Thymus (tissue), 11 donors: ENCODE results near the gene ZCCHC24. TPM values are rescaled to one million over a fixed set of nuclear protein-coding genes. Genes with fewer than 3 reads are reported as not detected.
"Not testable (repeated sequence)": the region's sequence is repeated elsewhere in the genome, so short reads cannot be mapped to it uniquely, and the experiment has no call there.

Source experiments
- DNase-seq, 9 donors: peaks; one replicate each; pipeline ENCODE4 v3.0.0-alpha.2; 2013; ENCODE audit warnings: low spot score in 9 of 9, low read depth in 6 of 9, missing footprints in 1 of 9
- H3K27ac ChIP-seq, 2 donors: one replicate each; pipeline ENCODE4 v1.5.1; 2013; ENCODE audit warnings: control low read depth in 1 of 2, low read depth in 1 of 2, low read length in 1 of 2, mild to moderate bottlenecking in 1 of 2, moderate library complexity in 1 of 2
- H3K27me3 ChIP-seq, 2 donors: one replicate each; pipeline ENCODE4 v1.5.1; 2013; ENCODE audit warnings: low read length in 1 of 2; ENCODE audit not compliant: control insufficient read depth in 2 of 2, insufficient read depth in 1 of 2
- H3K36me3 ChIP-seq, 2 donors: one replicate each; pipeline ENCODE4 v1.5.1; 2013; ENCODE audit warnings: low read length in 1 of 2, mild to moderate bottlenecking in 1 of 2, moderate library complexity in 1 of 2; ENCODE audit not compliant: control insufficient read depth in 2 of 2, insufficient read depth in 2 of 2
- H3K4me1 ChIP-seq, 2 donors: one replicate each; pipeline ENCODE4 v1.5.1; 2013; ENCODE audit warnings: low read length in 2 of 2; ENCODE audit not compliant: control insufficient read depth in 2 of 2, insufficient read depth in 2 of 2
- H3K4me3 ChIP-seq, 2 donors: one replicate each; pipeline ENCODE4 v1.5.1; 2013; ENCODE audit warnings: low read length in 2 of 2, control low read depth in 1 of 2, mild to moderate bottlenecking in 1 of 2
- H3K9me3 ChIP-seq, 2 donors: one replicate each; pipeline ENCODE4 v1.5.1; 2013; ENCODE audit warnings: low read length in 1 of 2, mild to moderate bottlenecking in 1 of 2; ENCODE audit not compliant: control insufficient read depth in 2 of 2, insufficient read depth in 1 of 2
- WGBS: extraction: QIAGEN DNeasy Blood & Tissue Kit; methylation state at CpG from one replicate; pipeline ENCODE4 v1.1.7; 2013; 5-methylcytosine and 5-hydroxymethylcytosine counted together
- polyA plus RNA-seq: library from polyadenylated mRNA; stranded (reverse); fragments of 200-250 nt; gene quantifications from one replicate; pipeline ENCODE4 v1.2.3, GENCODE V29; 2013
- total RNA-seq: library from RNA; stranded (reverse); fragments of 120-200 nt; gene quantifications from one replicate; pipeline ENCODE4 v1.2.4, GENCODE V29; 2013
- donor health status: healthy.

Gene ZCCHC24
- total and polyA plus RNA-seq, 2 donors: 1.2 to 5.4 TPM

- H3K27ac ChIP-seq, H3K4me1 ChIP-seq, H3K36me3 ChIP-seq, DNase-seq, H3K27me3 ChIP-seq, H3K9me3 ChIP-seq, H3K4me3 ChIP-seq: not testable (repeated sequence)
- 98% methylated on average over 7 of the region's 11 CpGs for WGBS
These were observed 107.5 kb downstream of the ZCCHC24 start for GRCh38 chr10:79337783-79338469.

GRCh38 chr10:79336739-79337138 is 108.7 kb downstream of the ZCCHC24 start:
- WGBS: 83% methylated on average over 7 of the region's 7 CpGs
- no peaks in the 10 kb centered on the region for H3K27me3 ChIP-seq
- no peak for DNase-seq

GRCh38 chr10:79336276-79336675 is 109.1 kb downstream of the ZCCHC24 start:
- over 99% methylated on average over 3 of the region's 3 CpGs for WGBS
- Histone ChIP-seq H3K9me3 (no peaks in the 10 kb centered on the region), H3K4me1 (peaks cover 0 to 4% of the 10 kb centered on the region in 2 donors), H3K4me3 (no peak overlapping the region), H3K36me3 (no peaks in the 10 kb centered on the region), H3K27ac (no peak overlapping the region), H3K27me3 (no peaks in the 10 kb centered on the region)
- DNase-seq: no peak

More at GRCh38 chr10:79336739-79337138, 108.7 kb downstream of the ZCCHC24 start:
- no peaks in the 10 kb centered on the region for H3K4me1 ChIP-seq
- H3K27ac ChIP-seq: no peak overlapping the region
- no peak overlapping the region for H3K4me3 ChIP-seq
- H3K9me3 ChIP-seq: no peaks in the 10 kb centered on the region
- H3K36me3 ChIP-seq: no peaks in the 10 kb centered on the region

GRCh38 chr10:79335470-79336235 is 109.8 kb downstream of the ZCCHC24 start:
- Histone ChIP-seq H3K4me1 (peaks cover 0 to 6% of the 10 kb centered on the region in 2 donors), H3K27me3 (no peaks in the 10 kb centered on the region), H3K4me3 (no peak overlapping the region), H3K27ac (no peak overlapping the region), H3K9me3 (no peaks in the 10 kb centered on the region), H3K36me3 (no peaks in the 10 kb centered on the region)
- WGBS: 90% methylated on average over 13 of the region's 13 CpGs
- no peak for DNase-seq

- H3K27ac ChIP-seq: no peak overlapping the region
- DNase-seq: no peak
- 96% methylated on average over 2 of the region's 2 CpGs for WGBS
- no peak overlapping the region for H3K4me3 ChIP-seq
- peaks cover 0 to 6% of the 10 kb centered on the region in 2 donors for H3K4me1 ChIP-seq
- H3K36me3 ChIP-seq: no peaks in the 10 kb centered on the region
- H3K27me3 ChIP-seq: no peaks in the 10 kb centered on the region
- no peaks in the 10 kb centered on the region for H3K9me3 ChIP-seq
These were observed 110.3 kb downstream of the ZCCHC24 start for GRCh38 chr10:79335094-79335469.

GRCh38 chr10:79334573-79334972 is 110.9 kb downstream of the ZCCHC24 start:
- over 99% methylated on average over 2 of the region's 2 CpGs for WGBS
- Histone ChIP-seq H3K4me3 (no peak overlapping the region), H3K27me3 (no peaks in the 10 kb centered on the region), H3K36me3 (no peaks in the 10 kb centered on the region), H3K4me1 (peaks cover 0 to 6% of the 10 kb centered on the region in 2 donors), H3K9me3 (no peaks in the 10 kb centered on the region), H3K27ac (no peak overlapping the region)
- DNase-seq: no peak

GRCh38 chr10:79333513-79333912 is 111.9 kb downstream of the ZCCHC24 start:
- Histone ChIP-seq H3K27ac (no peak overlapping the region), H3K36me3 (no peaks in the 10 kb centered on the region), H3K4me3 (no peak overlapping the region), H3K9me3 (no peaks in the 10 kb centered on the region), H3K4me1 (peaks cover 0 to 8% of the 10 kb centered on the region in 2 donors), H3K27me3 (no peaks in the 10 kb centered on the region)
- no peak for DNase-seq
- 92% methylated on average over 2 of the region's 2 CpGs for WGBS

GRCh38 chr10:79332610-79333315 is 112.7 kb downstream of the ZCCHC24 start:
- peaks cover 0 to 10% of the 10 kb centered on the region in 2 donors for H3K4me1 ChIP-seq
- H3K4me3 ChIP-seq, H3K27ac ChIP-seq, H3K9me3 ChIP-seq, H3K27me3 ChIP-seq, DNase-seq, H3K36me3 ChIP-seq: not testable (repeated sequence)
- 97% methylated on average over 2 of the region's 10 CpGs for WGBS
